HFF-Myc (cell line): ENCODE measurements around the gene DBI.

ENCODE experiments used
- DNase-seq: peaks from one replicate; pipeline ENCODE4 v3.0.0-alpha.2; 2011; ENCODE audit warnings: low read depth; ENCODE audit errors: extremely low read depth
- H3K4me3 ChIP-seq: replicated peaks from 2 replicates; pipeline ENCODE4 v1.5.1; 2011; ENCODE audit warnings: low read depth, mild to moderate bottlenecking, control low read depth, low read length
- TF ChIP-seq, protein P1 (sequence below): IDR thresholded peaks from 2 replicates; pipeline ENCODE4 v1.5.1; 2012; ENCODE audit warnings: mild to moderate bottlenecking, low read depth, low read length, control low read depth; ENCODE audit errors: missing control alignments

The DBI gene

DNA sequence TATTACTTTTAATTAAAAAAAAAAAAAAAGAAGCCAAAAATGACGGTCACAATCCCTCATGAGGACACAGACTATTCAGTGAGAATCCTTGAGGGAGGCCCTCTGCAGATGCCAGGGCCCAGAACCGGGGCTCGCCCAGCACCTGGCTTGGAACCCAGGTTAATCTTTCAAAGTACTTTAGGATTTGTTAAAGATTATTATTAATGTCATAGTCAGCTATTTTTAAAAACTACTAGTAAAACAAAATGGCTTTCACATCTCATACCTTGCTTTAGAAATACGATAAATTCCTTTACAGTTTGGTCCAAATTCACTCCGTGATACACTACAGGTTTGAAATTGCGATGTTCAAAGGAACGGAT is 27.2 kb upstream of the DBI start:
- TF ChIP-seq, protein P1, sequence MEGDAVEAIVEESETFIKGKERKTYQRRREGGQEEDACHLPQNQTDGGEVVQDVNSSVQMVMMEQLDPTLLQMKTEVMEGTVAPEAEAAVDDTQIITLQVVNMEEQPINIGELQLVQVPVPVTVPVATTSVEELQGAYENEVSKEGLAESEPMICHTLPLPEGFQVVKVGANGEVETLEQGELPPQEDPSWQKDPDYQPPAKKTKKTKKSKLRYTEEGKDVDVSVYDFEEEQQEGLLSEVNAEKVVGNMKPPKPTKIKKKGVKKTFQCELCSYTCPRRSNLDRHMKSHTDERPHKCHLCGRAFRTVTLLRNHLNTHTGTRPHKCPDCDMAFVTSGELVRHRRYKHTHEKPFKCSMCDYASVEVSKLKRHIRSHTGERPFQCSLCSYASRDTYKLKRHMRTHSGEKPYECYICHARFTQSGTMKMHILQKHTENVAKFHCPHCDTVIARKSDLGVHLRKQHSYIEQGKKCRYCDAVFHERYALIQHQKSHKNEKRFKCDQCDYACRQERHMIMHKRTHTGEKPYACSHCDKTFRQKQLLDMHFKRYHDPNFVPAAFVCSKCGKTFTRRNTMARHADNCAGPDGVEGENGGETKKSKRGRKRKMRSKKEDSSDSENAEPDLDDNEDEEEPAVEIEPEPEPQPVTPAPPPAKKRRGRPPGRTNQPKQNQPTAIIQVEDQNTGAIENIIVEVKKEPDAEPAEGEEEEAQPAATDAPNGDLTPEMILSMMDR: no peak
- no peak overlapping the region for H3K4me3 ChIP-seq
- DNase-seq: no peak

DNA sequence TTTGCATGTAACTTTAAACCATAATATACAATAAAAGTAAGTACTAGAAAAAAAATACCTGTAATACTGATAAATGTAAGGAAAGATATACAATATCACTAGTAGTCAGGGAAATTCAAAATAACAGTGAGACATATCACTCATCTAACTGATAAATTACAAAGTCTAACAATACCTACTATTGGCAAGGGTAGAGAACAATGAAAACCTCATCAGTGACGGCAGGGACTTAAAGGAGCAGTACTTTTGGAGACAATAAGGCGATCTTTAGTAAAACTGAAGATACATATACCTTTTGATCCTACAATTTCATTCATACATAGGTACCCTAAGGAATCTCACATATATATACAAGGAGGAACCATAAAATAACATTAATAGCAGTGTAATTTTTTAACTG is 25.1 kb upstream of the DBI start:
- no peak overlapping the region for H3K4me3 ChIP-seq
- DNase-seq: no peak
- TF ChIP-seq, protein P1: no peak

DNA sequence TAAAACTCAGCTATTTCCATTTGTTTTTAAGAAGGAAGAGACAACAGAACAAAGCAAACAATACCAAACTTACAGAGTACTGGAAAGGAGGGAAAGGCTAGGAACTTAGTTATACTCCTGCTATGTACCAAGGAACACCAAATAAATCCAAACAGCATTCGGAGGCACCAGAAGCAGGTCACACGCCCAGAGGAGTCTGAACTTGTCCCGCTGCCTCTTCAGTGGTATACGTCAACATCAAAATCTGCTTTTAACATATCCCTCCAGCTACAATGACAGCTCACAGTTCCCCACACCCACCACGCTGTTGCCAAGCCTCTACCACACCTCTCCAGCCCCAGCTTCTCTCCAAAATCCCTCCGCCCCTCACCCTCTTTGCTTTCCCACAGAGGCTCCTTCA is 17.5 kb upstream of the DBI start:
- no peak overlapping the region for H3K4me3 ChIP-seq
- TF ChIP-seq, protein P1: no peak
- DNase-seq: no peak

- TF ChIP-seq, protein P1: no peak
- no peak for DNase-seq
- no peak overlapping the region for H3K4me3 ChIP-seq
Measured at GRCh38 chr2:119350311-119350998, 16.3 kb upstream of the DBI start.

DNA sequence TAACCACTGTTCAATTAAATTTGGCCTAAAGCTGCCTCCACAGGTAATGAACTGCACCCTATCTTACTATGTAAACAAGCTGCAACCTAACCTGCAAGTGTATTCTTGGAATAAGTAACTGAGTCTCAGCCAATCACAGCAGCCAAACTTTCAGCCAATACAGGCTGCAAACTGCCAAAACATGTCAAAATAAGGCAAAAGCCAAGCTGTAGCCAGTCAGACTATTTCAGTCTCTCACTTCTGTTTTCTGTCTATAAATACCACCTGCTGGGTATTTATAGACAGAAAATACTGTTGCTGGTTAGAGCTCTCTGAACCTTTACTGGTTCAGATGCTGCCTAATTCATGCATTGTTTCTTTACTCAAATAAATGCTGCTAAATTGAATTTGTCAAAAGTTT is 14.4 kb upstream of the DBI start:
- DNase-seq: no peak
- TF ChIP-seq, protein P1: no peak
- no peak overlapping the region for H3K4me3 ChIP-seq

- TF ChIP-seq, protein P1: no peak
- DNase-seq: no peak
- no peak overlapping the region for H3K4me3 ChIP-seq
Measured at GRCh38 chr2:119354860-119355259, 11.9 kb upstream of the DBI start.

- DNase-seq: no peak
- no peak overlapping the region for H3K4me3 ChIP-seq
- TF ChIP-seq, protein P1: no peak
Measured at GRCh38 chr2:119359774-119360173, 7.0 kb upstream of the DBI start.
